K562 (cell line): ENCODE measurements around the gene PSD2. TPM values are rescaled to one million over a fixed set of nuclear protein-coding genes. Genes with fewer than 3 reads are reported as not detected.

Source experiments
- ATAC-seq: fragments of 200-7000 bp; cut with Tn5 transposase; 3 replicates; pipeline ENCODE4 v1.9.1; 2020; ENCODE audit warnings: moderate library complexity
- BruUV-seq: library from RNA; stranded (reverse); fragments of 400-500 nt; replicated peaks from 2 replicates; lab custom pipeline; 2021; lab: Mats Ljungman, UMichigan
- CTCF ChIA-PET: fragments of 300-600 bp; formaldehyde crosslinking; extraction: SDS; loops from one replicate; lab custom pipeline; 2021; ENCODE audit warnings: low intra/inter-chr PET ratio; lab: Yijun Ruan, JAX
- POLR2A ChIA-PET: fragments of 300-600, 350-650 bp; sonication (Branson Sonifier 250); formaldehyde crosslinking; extraction: SDS; loops from one replicate; lab custom pipeline; 2021; ENCODE audit warnings: antibody characterized with exemption, inconsistent platforms; lab: Yijun Ruan, JAX
- DNase-seq, 4 experiments: peaks; one replicate each; pipeline versions ENCODE4 v3.0.0 to v3.0.0-alpha.2; 2011 to 2018; ENCODE audit warnings: low spot score in 3 of 4, mixed read lengths in 3 of 4; ENCODE audit errors: extremely low read depth in 1 of 4
- FAIRE-seq: peaks from 2 replicates; lab custom pipeline; 2011; peaks lifted over from hg19 to GRCh38; lab: Jason Lieb, UNC
- H2AFZ ChIP-seq: 2 replicates; pipeline ENCODE4 v1.6.0; 2011; ENCODE audit warnings: low read depth, low read length, control low read depth, inconsistent platforms
- H3K27ac ChIP-seq: fragments of 200-600 bp; 3 replicates; pipeline ENCODE4 v1.8.0; 2011; ENCODE audit warnings: low read depth, mild to moderate bottlenecking, control low read depth, inconsistent platforms, low read length, moderate library complexity, mixed read lengths; ENCODE audit errors: extremely low read depth
- H3K27me3 ChIP-seq, 2 experiments: fragments of 300-600 bp in 1 of 2; 2 replicates in 1 of 2; 3 replicates in 1 of 2; pipeline versions ENCODE4 v1.6.0 to v1.8.0; 2011; ENCODE audit warnings: inconsistent platforms in 2 of 2, low read length in 2 of 2, mild to moderate bottlenecking in 1 of 2, mixed read lengths in 1 of 2, moderate library complexity in 1 of 2; ENCODE audit not compliant: control insufficient read depth in 2 of 2, insufficient read depth in 2 of 2
- H3K36me3 ChIP-seq: fragments of 300-600 bp; 3 replicates; pipeline ENCODE4 v1.8.0; 2011; ENCODE audit warnings: mild to moderate bottlenecking, low read length, inconsistent platforms; ENCODE audit not compliant: control insufficient read depth, insufficient read depth
- H3K4me1 ChIP-seq, 2 experiments: fragments of 200-600 bp in 1 of 2; replicated peaks in 1 of 2; 2 replicates in 1 of 2; 3 replicates in 1 of 2; pipeline versions ENCODE4 v1.5.1 to v1.8.0; 2011; ENCODE audit warnings: inconsistent platforms in 2 of 2, low read length in 2 of 2, mild to moderate bottlenecking in 1 of 2, mixed read lengths in 1 of 2, moderate library complexity in 1 of 2; ENCODE audit not compliant: control insufficient read depth in 2 of 2, insufficient read depth in 2 of 2
- H3K4me2 ChIP-seq: 2 replicates; pipeline ENCODE4 v1.6.1; 2011; ENCODE audit warnings: low read length, control low read depth, inconsistent platforms, mixed read lengths; ENCODE audit not compliant: insufficient read depth
- H3K4me3 ChIP-seq: fragments of 200-600 bp; sonication (generic), shearing (Covaris generic); 2 replicates; pipeline ENCODE4 v1.5.1; 2016; ENCODE audit warnings: control low read depth, inconsistent platforms
- H3K79me2 ChIP-seq: fragments of 200-600 bp; 3 replicates; pipeline ENCODE4 v1.8.0; 2011; ENCODE audit warnings: low read length, inconsistent platforms; ENCODE audit not compliant: control insufficient read depth, insufficient read depth
- H3K9ac ChIP-seq, 2 experiments: 2 replicates each; pipeline versions ENCODE4 v1.6.0 to v1.6.1; 2011; ENCODE audit warnings: low read depth in 2 of 2, low read length in 2 of 2, control low read depth in 1 of 2, inconsistent platforms in 1 of 2, mild to moderate bottlenecking in 1 of 2, mixed read lengths in 1 of 2; ENCODE audit not compliant: insufficient read depth in 1 of 2
- H3K9me1 ChIP-seq: one replicate; pipeline ENCODE4 v1.6.0; 2011; ENCODE audit warnings: inconsistent platforms, mild to moderate bottlenecking, low read length, moderate library complexity; ENCODE audit not compliant: control insufficient read depth, insufficient read depth
- H3K9me3 ChIP-seq: replicated peaks from 2 replicates; pipeline ENCODE4 v1.5.1; 2011; ENCODE audit warnings: low read depth, low read length, inconsistent platforms; ENCODE audit not compliant: control insufficient read depth, insufficient read depth
- H4K20me1 ChIP-seq: replicated peaks from 2 replicates; pipeline ENCODE4 v1.6.1; 2011; ENCODE audit warnings: low read length, inconsistent platforms, mixed read lengths; ENCODE audit not compliant: control insufficient read depth, insufficient read depth
- DLX4 ChIP-seq: fragments of 250-450 bp; sonication (Bioruptor Pico); IDR thresholded peaks from 2 replicates; pipeline ENCODE4 v1.6.1; 2021; ENCODE audit warnings: mild to moderate bottlenecking
- RFX1 ChIP-seq: fragments of 450-650 bp; IDR thresholded peaks from 2 replicates; pipeline ENCODE4 v1.6.1; 2016; ENCODE audit warnings: mild to moderate bottlenecking, moderate library complexity
- WGBS: fragments of 100-300 bp; shearing (Covaris generic); methylation state at CpG from one replicate; pipeline ENCODE4 v1.1.6; 2016; ENCODE audit warnings: low coverage, mixed read lengths; ENCODE audit not compliant: insufficient coverage; ENCODE audit errors: missing lambda C conversion rate; 5-methylcytosine and 5-hydroxymethylcytosine counted together
- in situ Hi-C: fragments of 300-500 bp; cut with MboI; formaldehyde crosslinking; loops from 4 replicates; pipeline ENCODE4 v1.15.0; 2018; ENCODE audit warnings: inconsistent platforms, mixed read lengths
- intact Hi-C: fragments of 100-400 bp; cut with micrococcal nuclease; formaldehyde crosslinking; loops from 2 replicates; pipeline ENCODE4 v1.14.2; 2022
- polyA plus RNA-seq, 8 experiments: library from polyadenylated mRNA; depleted of rRNA in 4 of 8; stranded (reverse) in 5 of 8; unstranded in 3 of 8; fragments of >200 nt; fragmentation: Nextera tagmentation in 2 of 8; fragmentation: Illumina TruSeq in 1 of 8; extraction: Ambion mirVana in 2 of 8; extraction: Trizol in 1 of 8; gene quantifications; 2 replicates each; pipeline versions ENCODE4 v1.2.1 to v1.2.3, GENCODE V29; 2011 to 2014; ENCODE audit warnings: inconsistent platforms in 1 of 8, missing spikeins in 1 of 8
- total RNA-seq, 7 experiments: library from RNA; depleted of rRNA in 6 of 7; stranded (reverse); fragments of >200 nt in 6 of 7; fragmentation: Illumina TruSeq in 2 of 7; extraction: Trizol in 2 of 7; gene quantifications; 2 replicates each; pipeline versions ENCODE4 v1.2.1 to v1.2.3, GENCODE V29; 2011 to 2021; ENCODE audit warnings: low replicate concordance in 1 of 7
- TF ChIP-seq, protein P1 (sequence below): fragments of 200-600 bp; sonication (generic); IDR thresholded peaks from one replicate; pipeline ENCODE4 v1.6.1; 2012; ENCODE audit warnings: mild to moderate bottlenecking, low read depth, low read length, inconsistent platforms

Gene PSD2
- total and polyA plus RNA-seq, 9 of the 15 experiments (the other 6 are each of a cell fraction or from before 2014, with no cell fraction given) = 0.01 to 0.09 (median 0.04) TPM; not detected in 4

- Histone ChIP-seq H3K27me3 (peaks cover 3 to 21% of the 10 kb centered on the region in 2 experiments; a peak in 4 of 5 replicates), H3K79me2 (no peaks in the 10 kb centered on the region), H3K4me3 (no peak overlapping the region), H3K9me1 (no peaks in the 10 kb centered on the region), H3K4me1 (peaks cover 4 to 14% of the 10 kb centered on the region in 2 experiments; a peak in 4 of 5 replicates), H2AFZ (no peak overlapping the region), H4K20me1 (no peaks in the 10 kb centered on the region), H3K9me3 (no peaks in the 10 kb centered on the region), H3K27ac (no peak overlapping the region), H3K4me2 (no peak overlapping the region), H3K36me3 (no peaks in the 10 kb centered on the region), H3K9ac (peak overlapping the region in 1 of 2 experiments; percentile 54; a peak in 1 of 4 replicates)
- TF ChIP-seq RFX1 (peak; percentile 82), DLX4 (CRISPR knock-in tag) (no peak)
- TF ChIP-seq, protein P1, sequence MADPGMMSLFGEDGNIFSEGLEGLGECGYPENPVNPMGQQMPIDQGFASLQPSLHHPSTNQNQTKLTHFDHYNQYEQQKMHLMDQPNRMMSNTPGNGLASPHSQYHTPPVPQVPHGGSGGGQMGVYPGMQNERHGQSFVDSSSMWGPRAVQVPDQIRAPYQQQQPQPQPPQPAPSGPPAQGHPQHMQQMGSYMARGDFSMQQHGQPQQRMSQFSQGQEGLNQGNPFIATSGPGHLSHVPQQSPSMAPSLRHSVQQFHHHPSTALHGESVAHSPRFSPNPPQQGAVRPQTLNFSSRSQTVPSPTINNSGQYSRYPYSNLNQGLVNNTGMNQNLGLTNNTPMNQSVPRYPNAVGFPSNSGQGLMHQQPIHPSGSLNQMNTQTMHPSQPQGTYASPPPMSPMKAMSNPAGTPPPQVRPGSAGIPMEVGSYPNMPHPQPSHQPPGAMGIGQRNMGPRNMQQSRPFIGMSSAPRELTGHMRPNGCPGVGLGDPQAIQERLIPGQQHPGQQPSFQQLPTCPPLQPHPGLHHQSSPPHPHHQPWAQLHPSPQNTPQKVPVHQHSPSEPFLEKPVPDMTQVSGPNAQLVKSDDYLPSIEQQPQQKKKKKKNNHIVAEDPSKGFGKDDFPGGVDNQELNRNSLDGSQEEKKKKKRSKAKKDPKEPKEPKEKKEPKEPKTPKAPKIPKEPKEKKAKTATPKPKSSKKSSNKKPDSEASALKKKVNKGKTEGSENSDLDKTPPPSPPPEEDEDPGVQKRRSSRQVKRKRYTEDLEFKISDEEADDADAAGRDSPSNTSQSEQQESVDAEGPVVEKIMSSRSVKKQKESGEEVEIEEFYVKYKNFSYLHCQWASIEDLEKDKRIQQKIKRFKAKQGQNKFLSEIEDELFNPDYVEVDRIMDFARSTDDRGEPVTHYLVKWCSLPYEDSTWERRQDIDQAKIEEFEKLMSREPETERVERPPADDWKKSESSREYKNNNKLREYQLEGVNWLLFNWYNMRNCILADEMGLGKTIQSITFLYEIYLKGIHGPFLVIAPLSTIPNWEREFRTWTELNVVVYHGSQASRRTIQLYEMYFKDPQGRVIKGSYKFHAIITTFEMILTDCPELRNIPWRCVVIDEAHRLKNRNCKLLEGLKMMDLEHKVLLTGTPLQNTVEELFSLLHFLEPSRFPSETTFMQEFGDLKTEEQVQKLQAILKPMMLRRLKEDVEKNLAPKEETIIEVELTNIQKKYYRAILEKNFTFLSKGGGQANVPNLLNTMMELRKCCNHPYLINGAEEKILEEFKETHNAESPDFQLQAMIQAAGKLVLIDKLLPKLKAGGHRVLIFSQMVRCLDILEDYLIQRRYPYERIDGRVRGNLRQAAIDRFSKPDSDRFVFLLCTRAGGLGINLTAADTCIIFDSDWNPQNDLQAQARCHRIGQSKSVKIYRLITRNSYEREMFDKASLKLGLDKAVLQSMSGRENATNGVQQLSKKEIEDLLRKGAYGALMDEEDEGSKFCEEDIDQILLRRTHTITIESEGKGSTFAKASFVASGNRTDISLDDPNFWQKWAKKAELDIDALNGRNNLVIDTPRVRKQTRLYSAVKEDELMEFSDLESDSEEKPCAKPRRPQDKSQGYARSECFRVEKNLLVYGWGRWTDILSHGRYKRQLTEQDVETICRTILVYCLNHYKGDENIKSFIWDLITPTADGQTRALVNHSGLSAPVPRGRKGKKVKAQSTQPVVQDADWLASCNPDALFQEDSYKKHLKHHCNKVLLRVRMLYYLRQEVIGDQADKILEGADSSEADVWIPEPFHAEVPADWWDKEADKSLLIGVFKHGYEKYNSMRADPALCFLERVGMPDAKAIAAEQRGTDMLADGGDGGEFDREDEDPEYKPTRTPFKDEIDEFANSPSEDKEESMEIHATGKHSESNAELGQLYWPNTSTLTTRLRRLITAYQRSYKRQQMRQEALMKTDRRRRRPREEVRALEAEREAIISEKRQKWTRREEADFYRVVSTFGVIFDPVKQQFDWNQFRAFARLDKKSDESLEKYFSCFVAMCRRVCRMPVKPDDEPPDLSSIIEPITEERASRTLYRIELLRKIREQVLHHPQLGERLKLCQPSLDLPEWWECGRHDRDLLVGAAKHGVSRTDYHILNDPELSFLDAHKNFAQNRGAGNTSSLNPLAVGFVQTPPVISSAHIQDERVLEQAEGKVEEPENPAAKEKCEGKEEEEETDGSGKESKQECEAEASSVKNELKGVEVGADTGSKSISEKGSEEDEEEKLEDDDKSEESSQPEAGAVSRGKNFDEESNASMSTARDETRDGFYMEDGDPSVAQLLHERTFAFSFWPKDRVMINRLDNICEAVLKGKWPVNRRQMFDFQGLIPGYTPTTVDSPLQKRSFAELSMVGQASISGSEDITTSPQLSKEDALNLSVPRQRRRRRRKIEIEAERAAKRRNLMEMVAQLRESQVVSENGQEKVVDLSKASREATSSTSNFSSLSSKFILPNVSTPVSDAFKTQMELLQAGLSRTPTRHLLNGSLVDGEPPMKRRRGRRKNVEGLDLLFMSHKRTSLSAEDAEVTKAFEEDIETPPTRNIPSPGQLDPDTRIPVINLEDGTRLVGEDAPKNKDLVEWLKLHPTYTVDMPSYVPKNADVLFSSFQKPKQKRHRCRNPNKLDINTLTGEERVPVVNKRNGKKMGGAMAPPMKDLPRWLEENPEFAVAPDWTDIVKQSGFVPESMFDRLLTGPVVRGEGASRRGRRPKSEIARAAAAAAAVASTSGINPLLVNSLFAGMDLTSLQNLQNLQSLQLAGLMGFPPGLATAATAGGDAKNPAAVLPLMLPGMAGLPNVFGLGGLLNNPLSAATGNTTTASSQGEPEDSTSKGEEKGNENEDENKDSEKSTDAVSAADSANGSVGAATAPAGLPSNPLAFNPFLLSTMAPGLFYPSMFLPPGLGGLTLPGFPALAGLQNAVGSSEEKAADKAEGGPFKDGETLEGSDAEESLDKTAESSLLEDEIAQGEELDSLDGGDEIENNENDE = no peak
- in situ Hi-C loops = no loop called here
- CTCF ChIA-PET = interaction anchor here (0.6 to 3.0 kb wide), 8 partner anchors 10 to 1553 kb away, joined by 3 to 12 read pairs (median 3); no protein-coding TSS in a partner anchor
- POLR2A ChIA-PET = interaction anchor here (0.6 to 1.1 kb wide), 6 partner anchors 10 to 385 kb away, joined by 3 to 4 read pairs (median 3); no protein-coding TSS in a partner anchor
- 14% methylated on average over 6 of the region's 7 CpGs for WGBS
- BruUV-seq = no TSS peak
- FAIRE-seq = no peak
- intact Hi-C loops = loop anchor here (1.0 kb wide), 1 partner anchor 11 kb away; no protein-coding TSS in a partner anchor
- ATAC-seq = no peak
- DNase-seq = no peak
These were observed 19.7 kb upstream of the PSD2 start for GRCh38 chr5:139775872-139776271.
